HT1080 (cell line): ENCODE data around the gene CA5A. TPM values are rescaled to one million over a fixed set of nuclear protein-coding genes. Genes with fewer than 3 reads are reported as not detected.

Experiments
- DNase-seq: peaks from one replicate; pipeline ENCODE4 v3.0.0-alpha.2; 2015; ENCODE audit warnings: low read depth
- small RNA-seq: library from RNA; depleted of rRNA; stranded (forward); fragments of <200 nt; gene quantifications from one replicate; pipeline ENCODE3, GENCODE V24; 2014
- total RNA-seq: library from RNA; depleted of rRNA; stranded (reverse); fragments of >200 nt; shearing (Covaris generic); gene quantifications from 2 replicates; pipeline ENCODE4 v1.2.3, GENCODE V29; 2014; rRNA removed

Gene CA5A
- total RNA-seq, 1 experiment from 2014 or later: not detected

- no peak for DNase-seq
These were observed 94.8 kb downstream of the CA5A start for GRCh38 chr16:87841340-87842208.

GRCh38 chr16:87840271-87840978 is 95.9 kb downstream of the CA5A start:
- DNase-seq: no peak

GRCh38 chr16:87839542-87840270 is 96.6 kb downstream of the CA5A start:
- DNase-seq: no peak

- DNase-seq: no peak
These were observed 97.4 kb downstream of the CA5A start for GRCh38 chr16:87838643-87839541.

Small RNAs within 50 kb of the gene (small RNA-seq; reads per million reads assigned to genes)
- not detected for gene AC127455.1

Other genes with a start within 250 kb of the CA5A start
- 28.7 and 29.7 TPM in 2 replicates for gene KLHDC4, start 170.5 kb downstream of the CA5A start, total RNA-seq
- 112 and 136 TPM in 2 replicates for gene SLC7A5, start 67.0 kb downstream of the CA5A start, total RNA-seq
- gene BANP, start 14.9 kb upstream of the CA5A start, total RNA-seq: 21.5 and 24.9 TPM in 2 replicates